IMR-90 (cell line): Measurements from ENCODE around the gene SEMA4D. TPM values are rescaled to one million over a fixed set of nuclear protein-coding genes. Genes with fewer than 3 reads are reported as not detected.

ENCODE experiments used
- ATAC-seq: fragments of 200-7000 bp; cut with Tn5 transposase; 2 replicates; pipeline ENCODE4 v1.9.1; 2020; ENCODE audit warnings: low read depth, mild to moderate bottlenecking, moderate library complexity
- BruUV-seq: library from RNA; stranded (reverse); fragments of 400-500 nt; replicated peaks from 2 replicates; lab custom pipeline; 2021; lab: Mats Ljungman, UMichigan
- CTCF ChIA-PET: fragments of 300-600 bp; formaldehyde crosslinking; extraction: SDS; loops from one replicate; lab custom pipeline; 2021; ENCODE audit warnings: antibody characterized with exemption; lab: Yijun Ruan, JAX
- POLR2A ChIA-PET: fragments of 300-600 bp; sonication (Branson Sonifier 250); formaldehyde crosslinking; loops from one replicate; lab custom pipeline; 2022; ENCODE audit warnings: antibody characterized with exemption; ENCODE audit not compliant: unreplicated experiment; lab: Charles Lee
- DNase-seq: peaks from one replicate; pipeline ENCODE4 v3.0.0; 2013
- H2AFZ ChIP-seq: replicated peaks from 2 replicates; pipeline ENCODE3; 2013; ENCODE audit warnings: low read length, mild to moderate bottlenecking; ENCODE audit not compliant: poor library complexity
- H2AK5ac ChIP-seq: 2 replicates; pipeline ENCODE4 v1.6.1; 2013; ENCODE audit warnings: low read depth, low read length, inconsistent platforms
- H2AK9ac ChIP-seq: replicated peaks from 2 replicates; pipeline ENCODE3; 2013; ENCODE audit warnings: mild to moderate bottlenecking, low read depth, low read length, moderate library complexity; ENCODE audit not compliant: poor library complexity
- H2BK120ac ChIP-seq: 2 replicates; pipeline ENCODE4 v1.6.1; 2013; ENCODE audit warnings: low read depth, low read length, inconsistent platforms
- H2BK15ac ChIP-seq: 3 replicates; pipeline ENCODE4 v1.6.1; 2013; ENCODE audit warnings: low read depth, low read length, inconsistent platforms
- H2BK20ac ChIP-seq: 2 replicates; pipeline ENCODE4 v1.6.1; 2013; ENCODE audit warnings: low read depth, mild to moderate bottlenecking, inconsistent platforms, low read length, moderate library complexity
- H2BK5ac ChIP-seq: 2 replicates; pipeline ENCODE4 v1.6.1; 2013; ENCODE audit warnings: mild to moderate bottlenecking, low read depth, low read length, inconsistent platforms; ENCODE audit not compliant: poor library complexity, severe bottlenecking
- H3K14ac ChIP-seq: replicated peaks from 2 replicates; pipeline ENCODE4 v1.6.1; 2013; ENCODE audit warnings: low read depth, low read length, inconsistent platforms
- H3K18ac ChIP-seq: 2 replicates; pipeline ENCODE4 v1.6.1; 2013; ENCODE audit warnings: low read depth, low read length, control low read depth
- H3K23ac ChIP-seq: 2 replicates; pipeline ENCODE4 v1.6.1; 2013; ENCODE audit warnings: low read depth, low read length, inconsistent platforms
- H3K27ac ChIP-seq: 2 replicates; pipeline ENCODE4 v1.5.1; 2013; ENCODE audit warnings: mild to moderate bottlenecking, control low read depth, low read length; ENCODE audit not compliant: insufficient read depth
- H3K27me3 ChIP-seq: 2 replicates; pipeline ENCODE4 v1.6.1; 2013; ENCODE audit warnings: low read length; ENCODE audit not compliant: control insufficient read depth, insufficient read depth
- H3K36me3 ChIP-seq: 2 replicates; pipeline ENCODE4 v1.6.1; 2013; ENCODE audit warnings: low read length, mixed read lengths; ENCODE audit not compliant: control insufficient read depth, insufficient read depth
- H3K4ac ChIP-seq: 2 replicates; pipeline ENCODE4 v1.6.1; 2013; ENCODE audit warnings: low read depth, low read length, inconsistent platforms
- H3K4me1 ChIP-seq: 2 replicates; pipeline ENCODE4 v1.6.1; 2013; ENCODE audit warnings: low read length, mixed read lengths; ENCODE audit not compliant: control insufficient read depth, insufficient read depth
- H3K4me2 ChIP-seq: 2 replicates; pipeline ENCODE4 v1.6.1; 2013; ENCODE audit warnings: low read depth, mild to moderate bottlenecking, control low read depth, low read length, moderate library complexity
- H3K4me3 ChIP-seq: 2 replicates; pipeline ENCODE4 v1.5.1; 2013; ENCODE audit warnings: low read depth, mild to moderate bottlenecking, control low read depth, low read length, moderate library complexity; ENCODE audit not compliant: insufficient read depth
- H3K56ac ChIP-seq: 2 replicates; pipeline ENCODE4 v1.6.1; 2013; ENCODE audit warnings: low read length, inconsistent platforms; ENCODE audit not compliant: insufficient read depth; ENCODE audit errors: extremely low read depth
- H3K79me1 ChIP-seq, 2 experiments: 2 replicates each; pipeline ENCODE4 v1.6.1; 2013; ENCODE audit warnings: low read length in 2 of 2, inconsistent platforms in 1 of 2, low read depth in 1 of 2
- H3K9ac ChIP-seq: 2 replicates; pipeline ENCODE4 v1.6.1; 2013; ENCODE audit warnings: low read depth, low read length, control low read depth
- H3K9me1 ChIP-seq: 2 replicates; pipeline ENCODE4 v1.6.1; 2013; ENCODE audit warnings: low read length, inconsistent platforms; ENCODE audit not compliant: insufficient read depth
- H3K9me3 ChIP-seq: 2 replicates; pipeline ENCODE4 v1.6.1; 2013; ENCODE audit warnings: low read length; ENCODE audit not compliant: control insufficient read depth, insufficient read depth
- H4K20me1 ChIP-seq: 2 replicates; pipeline ENCODE4 v1.6.1; 2013; ENCODE audit warnings: low read length, inconsistent platforms; ENCODE audit not compliant: insufficient read depth
- H4K5ac ChIP-seq: 2 replicates; pipeline ENCODE4 v1.6.1; 2013; ENCODE audit warnings: mild to moderate bottlenecking, low read depth, low read length, control low read depth
- H4K8ac ChIP-seq, 2 experiments: 2 replicates each; pipeline ENCODE4 v1.6.1; 2013; ENCODE audit warnings: low read depth in 2 of 2, low read length in 2 of 2, control low read depth in 1 of 2, inconsistent platforms in 1 of 2
- H4K91ac ChIP-seq: 2 replicates; pipeline ENCODE4 v1.6.1; 2013; ENCODE audit warnings: low read depth, low read length, inconsistent platforms; ENCODE audit not compliant: insufficient read depth
- BHLHE40 ChIP-seq: fragments of 150-350 bp; IDR thresholded peaks from 2 replicates; pipeline ENCODE4 v1.6.1; 2016; ENCODE audit warnings: mild to moderate bottlenecking, low read depth, low read length
- CEBPB ChIP-seq: IDR thresholded peaks from 2 replicates; pipeline ENCODE4 v1.6.1; 2012; ENCODE audit warnings: low read depth, low read length, improper control_type of control experiment
- CHD1 ChIP-seq: IDR thresholded peaks from 2 replicates; pipeline ENCODE4 v1.6.1; 2012; ENCODE audit warnings: low read depth, low read length, improper control_type of control experiment
- FOS ChIP-seq: fragments of 150-350 bp; IDR thresholded peaks from 2 replicates; pipeline ENCODE4 v1.6.1; 2016; ENCODE audit warnings: low read depth, low read length
- MAFK ChIP-seq: IDR thresholded peaks from 2 replicates; pipeline ENCODE4 v1.6.1; 2012; ENCODE audit warnings: low read depth, low read length, improper control_type of control experiment
- MAZ ChIP-seq: IDR thresholded peaks from 2 replicates; pipeline ENCODE4 v1.6.1; 2012; ENCODE audit warnings: low read depth, mild to moderate bottlenecking, low read length, improper control_type of control experiment, moderate library complexity, borderline replicate concordance
- MXI1 ChIP-seq: IDR thresholded peaks from 2 replicates; pipeline ENCODE4 v1.6.1; 2012; ENCODE audit warnings: low read depth, mild to moderate bottlenecking, low read length, moderate library complexity, borderline replicate concordance
- NFE2L2 ChIP-seq: fragments of 150-350 bp; IDR thresholded peaks from 2 replicates; pipeline ENCODE4 v1.6.1; 2016; ENCODE audit warnings: low read depth, mild to moderate bottlenecking, low read length
- POLR2A ChIP-seq: IDR thresholded peaks from 2 replicates; pipeline ENCODE4 v1.6.1; 2012; ENCODE audit warnings: mild to moderate bottlenecking, low read depth, low read length
- RAD21 ChIP-seq: IDR thresholded peaks from 2 replicates; pipeline ENCODE4 v1.6.1; 2012; ENCODE audit warnings: low read length, improper control_type of control experiment
- RCOR1 ChIP-seq: IDR thresholded peaks from 2 replicates; pipeline ENCODE4 v1.6.1; 2012; ENCODE audit warnings: mild to moderate bottlenecking, low read length, improper control_type of control experiment; ENCODE audit not compliant: insufficient replicate concordance
- RFX5 ChIP-seq: IDR thresholded peaks from 2 replicates; pipeline ENCODE4 v1.8.0; 2012; ENCODE audit warnings: low read depth, mild to moderate bottlenecking, low read length, moderate library complexity
- SMC3 ChIP-seq: fragments of 150-350 bp; IDR thresholded peaks from 2 replicates; pipeline ENCODE4 v1.6.1; 2016; ENCODE audit warnings: low read depth, mild to moderate bottlenecking, antibody characterized with exemption, low read length, moderate library complexity
- WGBS, 2 experiments: methylation state at CpG; one replicate each; pipeline versions ENCODE4 v1.1.5 to v1.1.7; 2013; ENCODE audit warnings: missing lambda C conversion rate in 2 of 2; ENCODE audit not compliant: insufficient read length in 1 of 2; ENCODE audit errors: extremely low coverage in 2 of 2; 5-methylcytosine and 5-hydroxymethylcytosine counted together
- dilution Hi-C: fragments of 300-500 bp; cut with HindIII; formaldehyde crosslinking; loops from one replicate; pipeline ENCODE4 v1.14.3; 2018; ENCODE audit warnings: low sequenced_read_pairs; ENCODE audit not compliant: unreplicated experiment
- in situ Hi-C: fragments of 300-500 bp; cut with MboI; formaldehyde crosslinking; loops from 3 replicates; pipeline ENCODE4 v1.14.3; 2019; ENCODE audit warnings: low sequenced_read_pairs, inconsistent platforms, mixed read lengths
- intact Hi-C: fragments of 100-400 bp; cut with micrococcal nuclease; formaldehyde crosslinking; loops from 2 replicates; pipeline ENCODE4 v1.10.0; 2022
- polyA plus RNA-seq, 3 experiments: library from polyadenylated mRNA; depleted of rRNA; stranded (reverse); fragments of >200 nt; gene quantifications; 2 replicates each; pipeline ENCODE4 v1.2.3, GENCODE V29; 2012; ENCODE audit warnings: low replicate concordance in 1 of 3
- total RNA-seq: library from RNA; depleted of rRNA; stranded (reverse); fragments of >200 nt; gene quantifications from 2 replicates; pipeline ENCODE4 v1.2.3, GENCODE V29; 2012
- TF ChIP-seq, protein P1 (sequence below): fragments of 150-350 bp; IDR thresholded peaks from 2 replicates; pipeline ENCODE4 v1.6.1; 2016; ENCODE audit warnings: low read depth, mild to moderate bottlenecking, low read length, moderate library complexity, borderline replicate concordance
- TF ChIP-seq, protein P2 (sequence below): fragments of 150-350 bp; IDR thresholded peaks from 2 replicates; pipeline ENCODE4 v1.6.1; 2017; ENCODE audit warnings: mild to moderate bottlenecking, antibody characterized with exemption, low read length, low read depth
- TF ChIP-seq, protein P3 (sequence below): conservative IDR thresholded peaks from 2 replicates; pipeline ENCODE4 v1.5.1; 2012; ENCODE audit warnings: mild to moderate bottlenecking, low read depth, low read length, improper control_type of control experiment

SEMA4D gene
- total and polyA plus RNA-seq, 2 of the 4 experiments (the other 2 are of a cell fraction): 0.90 to 1.5 TPM

DNA sequence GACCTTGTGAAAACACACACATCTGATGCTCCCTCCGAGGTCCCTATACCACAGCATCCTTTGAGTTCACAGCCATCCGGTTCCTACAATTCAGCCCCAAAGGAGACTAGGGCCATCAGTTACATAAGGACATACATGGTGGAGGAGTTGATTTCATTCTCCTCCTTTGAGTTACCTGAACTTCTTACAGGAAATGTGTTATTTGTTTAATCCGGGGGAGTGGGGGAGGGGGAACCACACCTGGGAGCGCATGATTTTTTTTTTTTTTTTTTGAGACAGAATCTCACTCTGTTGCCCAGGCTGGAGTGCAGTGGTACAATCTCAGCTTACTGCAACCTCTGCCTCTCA, 30.7 kb downstream of the SEMA4D start:
- Histone ChIP-seq H3K27ac (no peak overlapping the region), H3K9ac (no peak overlapping the region), H2AFZ (no peak overlapping the region), H2BK20ac (no peak overlapping the region), H3K27me3 (no peaks in the 10 kb centered on the region), H2AK5ac (peak overlapping the region; percentile 64; the same call in 1 of the 2 replicates), H2BK120ac (no peak overlapping the region; the same call in 1 of the 2 replicates), H3K79me1 (0 out of 4 replicates have a peak, but pooled peaks cover 0 to 2% of the 10 kb centered on the region in 2 experiments), H4K5ac (no peak overlapping the region), H3K18ac (no peak overlapping the region), H3K56ac (no peak overlapping the region), H3K9me1 (no peaks in the 10 kb centered on the region; the same call in 1 of the 2 replicates), H4K91ac (no peak overlapping the region), H3K23ac (no peak overlapping the region), H3K4ac (no peak overlapping the region), H3K14ac (no peak overlapping the region), H2AK9ac (no peak overlapping the region), H3K36me3 (no peaks in the 10 kb centered on the region), H3K4me2 (no peak overlapping the region), H3K4me3 (no peak overlapping the region), H2BK15ac (no peak overlapping the region), H4K20me1 (peaks cover 2% of the 10 kb centered on the region; the same call in 1 of the 2 replicates), H3K9me3 (no peaks in the 10 kb centered on the region), H3K4me1 (peaks cover 10% of the 10 kb centered on the region), H4K8ac (no peak overlapping the region), H2BK5ac (no peak overlapping the region)
- no TSS peak for BruUV-seq
- TF ChIP-seq, protein P1, sequence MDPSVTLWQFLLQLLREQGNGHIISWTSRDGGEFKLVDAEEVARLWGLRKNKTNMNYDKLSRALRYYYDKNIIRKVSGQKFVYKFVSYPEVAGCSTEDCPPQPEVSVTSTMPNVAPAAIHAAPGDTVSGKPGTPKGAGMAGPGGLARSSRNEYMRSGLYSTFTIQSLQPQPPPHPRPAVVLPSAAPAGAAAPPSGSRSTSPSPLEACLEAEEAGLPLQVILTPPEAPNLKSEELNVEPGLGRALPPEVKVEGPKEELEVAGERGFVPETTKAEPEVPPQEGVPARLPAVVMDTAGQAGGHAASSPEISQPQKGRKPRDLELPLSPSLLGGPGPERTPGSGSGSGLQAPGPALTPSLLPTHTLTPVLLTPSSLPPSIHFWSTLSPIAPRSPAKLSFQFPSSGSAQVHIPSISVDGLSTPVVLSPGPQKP: no peak
- TF ChIP-seq BHLHE40 (no peak), RFX5 (no peak), RCOR1 (no peak), CEBPB (no peak), NFE2L2 (no peak), FOS (no peak), CHD1 (no peak), MXI1 (no peak), MAFK (no peak), MAZ (no peak), RAD21 (no peak), SMC3 (no peak), POLR2A (no peak)
- TF ChIP-seq, protein P2, sequence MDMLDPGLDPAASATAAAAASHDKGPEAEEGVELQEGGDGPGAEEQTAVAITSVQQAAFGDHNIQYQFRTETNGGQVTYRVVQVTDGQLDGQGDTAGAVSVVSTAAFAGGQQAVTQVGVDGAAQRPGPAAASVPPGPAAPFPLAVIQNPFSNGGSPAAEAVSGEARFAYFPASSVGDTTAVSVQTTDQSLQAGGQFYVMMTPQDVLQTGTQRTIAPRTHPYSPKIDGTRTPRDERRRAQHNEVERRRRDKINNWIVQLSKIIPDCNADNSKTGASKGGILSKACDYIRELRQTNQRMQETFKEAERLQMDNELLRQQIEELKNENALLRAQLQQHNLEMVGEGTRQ: no peak
- TF ChIP-seq, protein P3, sequence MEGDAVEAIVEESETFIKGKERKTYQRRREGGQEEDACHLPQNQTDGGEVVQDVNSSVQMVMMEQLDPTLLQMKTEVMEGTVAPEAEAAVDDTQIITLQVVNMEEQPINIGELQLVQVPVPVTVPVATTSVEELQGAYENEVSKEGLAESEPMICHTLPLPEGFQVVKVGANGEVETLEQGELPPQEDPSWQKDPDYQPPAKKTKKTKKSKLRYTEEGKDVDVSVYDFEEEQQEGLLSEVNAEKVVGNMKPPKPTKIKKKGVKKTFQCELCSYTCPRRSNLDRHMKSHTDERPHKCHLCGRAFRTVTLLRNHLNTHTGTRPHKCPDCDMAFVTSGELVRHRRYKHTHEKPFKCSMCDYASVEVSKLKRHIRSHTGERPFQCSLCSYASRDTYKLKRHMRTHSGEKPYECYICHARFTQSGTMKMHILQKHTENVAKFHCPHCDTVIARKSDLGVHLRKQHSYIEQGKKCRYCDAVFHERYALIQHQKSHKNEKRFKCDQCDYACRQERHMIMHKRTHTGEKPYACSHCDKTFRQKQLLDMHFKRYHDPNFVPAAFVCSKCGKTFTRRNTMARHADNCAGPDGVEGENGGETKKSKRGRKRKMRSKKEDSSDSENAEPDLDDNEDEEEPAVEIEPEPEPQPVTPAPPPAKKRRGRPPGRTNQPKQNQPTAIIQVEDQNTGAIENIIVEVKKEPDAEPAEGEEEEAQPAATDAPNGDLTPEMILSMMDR: no peak
- intact Hi-C loops: no loop called here
- in situ Hi-C loops: no loop called here
- no peak for DNase-seq
- dilution Hi-C loops: no loop called here
- ChIA-PET CTCF (interaction anchor here (1.2 kb wide), 1 partner anchor 43 kb away, joined by 3 read pairs; no protein-coding TSS in a partner anchor), POLR2A (no interaction called here)
- no CpG with 5 or more reads among the region's 4 CpGs for WGBS, 2 experiments
- ATAC-seq: no peak
